Sigmoid colon (tissue), 7 donors: ENCODE results near the gene DMRT2. TPM values are rescaled to one million over a fixed set of nuclear protein-coding genes. Genes with fewer than 3 reads are reported as not detected.

Experiments
- DNase-seq: peaks from one replicate; pipeline ENCODE4 v3.0.0-alpha.2; 2019
- H3K27ac ChIP-seq, 4 donors: fragments of 200-600 bp; sonication (generic); one replicate each; pipeline ENCODE4 v1.5.1; 2016 to 2019; ENCODE audit warnings: mild to moderate bottlenecking in 1 of 4
- H3K27me3 ChIP-seq, 3 donors: fragments of 200-600 bp; sonication (generic); one replicate each; pipeline ENCODE4 v1.5.1; 2019; ENCODE audit warnings: mild to moderate bottlenecking in 1 of 3
- H3K36me3 ChIP-seq, 4 donors: fragments of 200-600 bp; sonication (generic); one replicate each; pipeline ENCODE4 v1.5.1; 2016 to 2019
- H3K4me1 ChIP-seq, 4 donors: fragments of 200-600 bp; sonication (generic); one replicate each; pipeline ENCODE4 v1.5.1; 2017 to 2019
- H3K4me3 ChIP-seq, 4 donors: fragments of 200-600 bp; sonication (generic); one replicate each; pipeline ENCODE4 v1.5.1; 2017 to 2019; ENCODE audit warnings: mild to moderate bottlenecking in 2 of 4, moderate library complexity in 1 of 4
- H3K9me3 ChIP-seq, 4 donors: fragments of 200-600 bp in 3 of 4; sonication (generic) in 3 of 4; one replicate each; pipeline versions ENCODE4 v1.5.1 to v1.6.1; 2013 to 2019
- CTCF ChIP-seq, 4 experiments: fragments of 450-650 bp in 3 of 4; fragments of 200-600 bp in 1 of 4; IDR thresholded peaks; one replicate each; pipeline ENCODE4 v1.5.1; 2016 to 2019; ENCODE audit warnings: antibody characterized with exemption in 4 of 4, mild to moderate bottlenecking in 3 of 4, moderate library complexity in 2 of 4
- EP300 ChIP-seq, 4 donors: sonication (generic); formaldehyde crosslinking; IDR thresholded peaks; one replicate each; pipeline ENCODE4 v1.6.1; 2017; ENCODE audit warnings: antibody characterized with exemption in 4 of 4
- POLR2A ChIP-seq, 2 donors: fragments of 450-650 bp; IDR thresholded peaks; one replicate each; pipeline ENCODE4 v1.6.1; 2016; ENCODE audit warnings: antibody characterized with exemption in 2 of 2, mild to moderate bottlenecking in 2 of 2, moderate library complexity in 2 of 2
- POLR2AphosphoS5 ChIP-seq, 4 donors: sonication (generic); formaldehyde crosslinking; IDR thresholded peaks; one replicate each; pipeline ENCODE4 v1.6.1; 2017; ENCODE audit warnings: antibody characterized with exemption in 4 of 4
- WGBS, 2 donors: extraction: QIAGEN DNeasy Blood & Tissue Kit; methylation state at CpG; one replicate each; pipeline ENCODE4 v1.1.7; 2013; 5-methylcytosine and 5-hydroxymethylcytosine counted together
- intact Hi-C: fragments of 100-400 bp; cut with DNase I; formaldehyde crosslinking; loops from one replicate; pipeline ENCODE4 v1.15.1; 2023
- polyA plus RNA-seq, 3 donors: library from polyadenylated mRNA; stranded (reverse); fragments of 200-250 nt; gene quantifications; one replicate each; pipeline ENCODE4 v1.2.3, GENCODE V29; 2013
- total RNA-seq, 4 donors: library from RNA; depleted of rRNA; stranded (reverse); fragments of >200 nt; gene quantifications; one replicate each; pipeline ENCODE4 v1.1.0, GENCODE V29; 2016
- donor health status: healthy with polysubstance abuse.
- donor health status: Bipolar disorder and iron deficiency.
- donor health status: healthy.

The DMRT2 gene
- total and polyA plus RNA-seq, 7 donors: 0.33 to 5.8 (median 1.9) TPM; not detected in 1

- no peaks in the 10 kb centered on the region for H3K9me3 ChIP-seq
- no peak overlapping the region for H3K27ac ChIP-seq
- peaks cover 6 to 59% (median 29%) of the 10 kb centered on the region in 3 donors for H3K27me3 ChIP-seq
- WGBS, 2 donors: 86 to 88% methylated on average over 6 of the region's 6 CpGs
- no peaks in the 10 kb centered on the region for H3K4me1 ChIP-seq
- intact Hi-C loops: no loop called here
- H3K4me3 ChIP-seq: no peak overlapping the region
- H3K36me3 ChIP-seq: no peaks in the 10 kb centered on the region
- no peak for DNase-seq
- TF ChIP-seq POLR2A (IDR thresholded peaks at IDR 0.05): no peak
- TF ChIP-seq CTCF (IDR thresholded peaks at IDR 0.05): no peak
- no peak for TF ChIP-seq POLR2AphosphoS5 (IDR thresholded peaks at IDR 0.05)
- no peak for TF ChIP-seq EP300 (IDR thresholded peaks at IDR 0.05)
Observed at GRCh38 chr9:1058826-1059487, 8.8 kb downstream of the DMRT2 start.

GRCh38 chr9:1065130-1065529 is 15.0 kb downstream of the DMRT2 start:
- H3K4me1 ChIP-seq: no peaks in the 10 kb centered on the region
- H3K4me3 ChIP-seq: no peak overlapping the region
- no peak for TF ChIP-seq EP300 (IDR thresholded peaks at IDR 0.05)
- no peak for TF ChIP-seq CTCF (IDR thresholded peaks at IDR 0.05)
- no peak for TF ChIP-seq POLR2A (IDR thresholded peaks at IDR 0.05)
- TF ChIP-seq POLR2AphosphoS5 (IDR thresholded peaks at IDR 0.05): no peak
- H3K27me3 ChIP-seq: peaks cover 0 to 6% (median 0%) of the 10 kb centered on the region in 3 donors
- intact Hi-C loops: no loop called here
- H3K27ac ChIP-seq: no peak overlapping the region
- no peaks in the 10 kb centered on the region for H3K9me3 ChIP-seq
- no peaks in the 10 kb centered on the region for H3K36me3 ChIP-seq
- DNase-seq: no peak
- WGBS, 2 donors: 86 to 92% methylated on average over 2 of the region's 2 CpGs

- no peaks in the 10 kb centered on the region for H3K9me3 ChIP-seq
- no peak for TF ChIP-seq POLR2AphosphoS5 (IDR thresholded peaks at IDR 0.05)
- no peak for TF ChIP-seq POLR2A (IDR thresholded peaks at IDR 0.05)
- TF ChIP-seq EP300 (IDR thresholded peaks at IDR 0.05): no peak
- no peak for TF ChIP-seq CTCF (IDR thresholded peaks at IDR 0.05)
- WGBS, 2 donors: 66 to 86% methylated on average over 3 of the region's 3 CpGs
- DNase-seq: no peak
- H3K27ac ChIP-seq: no peak overlapping the region
- no peaks in the 10 kb centered on the region for H3K36me3 ChIP-seq
- intact Hi-C loops: no loop called here
- H3K4me3 ChIP-seq: no peak overlapping the region
- H3K4me1 ChIP-seq: no peaks in the 10 kb centered on the region
- H3K27me3 ChIP-seq: no peaks in the 10 kb centered on the region
Observed at GRCh38 chr9:1070692-1071091, 20.5 kb downstream of the DMRT2 start.

- intact Hi-C loops: no loop called here
- no peak for TF ChIP-seq POLR2A (IDR thresholded peaks at IDR 0.05)
- TF ChIP-seq CTCF (IDR thresholded peaks at IDR 0.05): no peak
- Histone ChIP-seq H3K4me3 (no peak overlapping the region), H3K4me1 (no peaks in the 10 kb centered on the region), H3K27ac (no peak overlapping the region), H3K27me3 (no peaks in the 10 kb centered on the region), H3K9me3 (no peaks in the 10 kb centered on the region), H3K36me3 (no peaks in the 10 kb centered on the region)
- DNase-seq: no peak
- 16 to 63% methylated on average over 3 of the region's 3 CpGs for WGBS, 2 donors
Observed at GRCh38 chr9:1071730-1072129, 21.6 kb downstream of the DMRT2 start.

GRCh38 chr9:1073497-1073896 is 23.3 kb downstream of the DMRT2 start:
- TF ChIP-seq POLR2AphosphoS5 (IDR thresholded peaks at IDR 0.05): no peak
- no peak for TF ChIP-seq POLR2A (IDR thresholded peaks at IDR 0.05)
- no peak for TF ChIP-seq EP300 (IDR thresholded peaks at IDR 0.05)
- no peak for TF ChIP-seq CTCF (IDR thresholded peaks at IDR 0.05)
- Histone ChIP-seq H3K4me1 (no peaks in the 10 kb centered on the region), H3K27me3 (no peaks in the 10 kb centered on the region), H3K9me3 (no peaks in the 10 kb centered on the region), H3K27ac (no peak overlapping the region), H3K4me3 (no peak overlapping the region), H3K36me3 (no peaks in the 10 kb centered on the region)
- WGBS, 2 donors: 85 to 92% methylated on average over 1 of the region's 1 CpG
- intact Hi-C loops: no loop called here
- DNase-seq: no peak
